A549 treated with dexamethasone at 1 μM for 4 hours (cell line): ENCODE measurements around the gene TIA1. TPM values are rescaled to one million over a fixed set of nuclear protein-coding genes. Genes with fewer than 3 reads are reported as not detected.

Experiments
- total RNA-seq: library from RNA; stranded (reverse); fragments of 200-300 nt; extraction: Qiagen RNA extraction; gene quantifications from 5 replicates; pipeline ENCODE4 v1.2.3, GENCODE V29; 2022

TIA1 gene, protein sequence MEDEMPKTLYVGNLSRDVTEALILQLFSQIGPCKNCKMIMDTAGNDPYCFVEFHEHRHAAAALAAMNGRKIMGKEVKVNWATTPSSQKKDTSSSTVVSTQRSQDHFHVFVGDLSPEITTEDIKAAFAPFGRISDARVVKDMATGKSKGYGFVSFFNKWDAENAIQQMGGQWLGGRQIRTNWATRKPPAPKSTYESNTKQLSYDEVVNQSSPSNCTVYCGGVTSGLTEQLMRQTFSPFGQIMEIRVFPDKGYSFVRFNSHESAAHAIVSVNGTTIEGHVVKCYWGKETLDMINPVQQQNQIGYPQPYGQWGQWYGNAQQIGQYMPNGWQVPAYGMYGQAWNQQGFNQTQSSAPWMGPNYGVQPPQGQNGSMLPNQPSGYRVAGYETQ
- total RNA-seq, result 35.4 to 57.9 TPM (median 47.6 TPM) in 5 replicates

DNA sequence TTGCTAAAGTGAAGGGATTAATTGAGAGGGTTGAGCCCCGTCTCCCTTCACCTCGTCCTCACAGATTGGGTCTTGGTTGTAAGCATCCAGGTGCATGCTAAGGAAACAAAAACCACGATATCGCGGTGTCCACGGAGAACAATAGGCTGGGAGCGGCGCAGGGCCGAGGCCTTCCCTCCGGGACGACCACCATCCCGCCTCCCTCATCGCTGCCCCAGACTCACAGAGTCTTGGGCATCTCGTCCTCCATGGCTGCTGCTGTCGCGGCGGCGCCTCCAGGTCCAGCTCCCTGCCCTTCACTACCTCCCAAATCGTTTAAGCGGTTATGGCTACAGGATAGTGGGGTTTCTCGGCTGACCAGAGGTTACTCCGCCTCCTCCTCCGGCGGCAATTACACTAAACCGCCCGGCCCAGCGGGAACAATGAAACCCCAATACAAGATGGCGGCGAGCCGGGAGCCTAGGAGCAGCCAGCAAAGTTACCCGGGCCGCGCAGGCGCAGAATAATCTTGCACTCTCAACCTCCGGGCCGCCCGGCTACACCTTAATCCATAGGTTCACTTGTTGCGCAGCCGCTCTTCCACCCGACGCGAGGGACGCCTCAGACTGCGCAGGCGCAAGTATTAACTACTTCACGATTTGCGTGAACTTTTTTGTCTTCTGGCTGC lies at the start of gene TIA1:
TSS of gene TIA1 (minus strand) at position 448 of the 667 bp plus-strand sequence. CDS start at position 250, 198 bp downstream.

DNA sequence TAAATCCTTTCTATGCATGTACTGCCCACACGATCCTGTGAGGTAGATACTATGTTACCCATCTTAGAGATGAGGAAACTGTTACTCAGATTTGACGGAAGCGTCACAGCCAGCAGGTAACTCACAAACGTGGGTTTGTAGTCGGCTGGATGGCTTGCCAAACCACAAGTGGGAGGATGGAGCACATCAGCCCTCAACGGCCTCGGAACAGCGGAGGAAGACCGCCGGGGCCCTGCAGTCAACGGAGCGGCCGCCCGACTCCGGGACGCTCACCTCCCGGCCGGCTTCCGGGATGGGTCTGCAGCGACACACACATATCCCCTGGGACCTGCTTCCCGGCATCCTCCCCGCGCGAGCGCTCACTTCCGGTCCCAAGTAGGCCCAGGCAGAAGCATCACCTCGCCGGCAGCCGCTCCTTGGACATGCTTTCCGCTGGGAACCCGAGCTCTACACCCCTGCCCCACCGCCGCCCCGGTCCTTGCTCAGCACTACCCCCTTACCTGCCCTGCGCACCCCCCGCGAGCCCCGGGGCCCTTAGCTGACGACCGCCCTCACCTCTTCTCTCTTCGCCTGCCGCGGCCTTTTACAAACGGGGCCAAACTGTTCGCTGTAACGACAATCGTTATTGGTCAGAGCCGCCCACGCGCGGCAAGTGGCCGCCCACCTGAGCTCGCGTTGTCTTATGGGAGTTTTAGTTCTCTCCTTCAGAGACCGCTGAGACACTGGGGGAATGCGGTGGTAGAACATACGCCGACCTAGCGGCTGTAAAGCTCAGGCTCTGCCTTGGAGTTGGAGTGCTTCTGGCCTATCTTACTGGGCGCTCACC lies 57.8 kb downstream of the TIA1 start, which contains the start of gene C2orf42:
TSS of gene C2orf42 (minus strand) at position 602 of the 826 bp plus-strand sequence. CDS start 9,034 bp downstream, outside the sequence.

Other genes with a start within 250 kb of the TIA1 start
- 339 to 436 TPM (median 419 TPM) in 5 replicates for gene PCBP1, start 161.2 kb downstream of the TIA1 start, total RNA-seq
- gene C2orf42, start 57.6 kb downstream of the TIA1 start, total RNA-seq, result 6.6 to 9.8 TPM (median 8.2 TPM) in 5 replicates
- 36.9 to 55.8 TPM (median 50.5 TPM) in 5 replicates for gene PCYOX1, start 9.5 kb upstream of the TIA1 start, total RNA-seq
- gene SNRPG, start 45.1 kb upstream of the TIA1 start, total RNA-seq, result 298 to 437 TPM (median 317 TPM) in 5 replicates
- 89.6 to 98.4 TPM (median 94.8 TPM) in 5 replicates for gene FAM136A, start 53.4 kb upstream of the TIA1 start, total RNA-seq